NCI-H1105 treated with DMSO at 0.1 percent for 48 hours (cell line): ENCODE measurements around the gene MOCS2.

Experiments
- DNase-seq: peaks from one replicate; lab custom pipeline; 2025; lab: John Stamatoyannopoulos, UW

The MOCS2 gene

GRCh38 chr5:53092242-53092641 is 17.3 kb downstream of the MOCS2 start:
- DNase-seq, result no peak

- no peak for DNase-seq
Measured at GRCh38 chr5:53091289-53091688, 18.3 kb downstream of the MOCS2 start.

- DNase-seq, result no peak
Measured at GRCh38 chr5:53090229-53090628, 19.3 kb downstream of the MOCS2 start.

- no peak for DNase-seq
Measured at GRCh38 chr5:53089481-53089991, 20.0 kb downstream of the MOCS2 start.

GRCh38 chr5:53087621-53088121 is 21.9 kb downstream of the MOCS2 start:
- no peak for DNase-seq

GRCh38 chr5:53087171-53087570 is 22.4 kb downstream of the MOCS2 start:
- DNase-seq, result no peak

GRCh38 chr5:53084546-53085255 is 24.9 kb downstream of the MOCS2 start:
- no peak for DNase-seq

- no peak for DNase-seq
Measured at GRCh38 chr5:53083927-53084326, 25.6 kb downstream of the MOCS2 start.

- no peak for DNase-seq
Measured at GRCh38 chr5:53080271-53080670, 29.3 kb downstream of the MOCS2 start.

GRCh38 chr5:53076014-53076583 is 33.5 kb downstream of the MOCS2 start:
- DNase-seq, result no peak

- DNase-seq, result no peak
Measured at GRCh38 chr5:53073348-53073747, 36.2 kb downstream of the MOCS2 start.

GRCh38 chr5:53071738-53072137 is 37.8 kb downstream of the MOCS2 start:
- DNase-seq, result no peak

- DNase-seq, result no peak
Measured at GRCh38 chr5:53071298-53071697, 38.3 kb downstream of the MOCS2 start.

GRCh38 chr5:53069626-53070025 is 39.9 kb downstream of the MOCS2 start:
- no peak for DNase-seq

GRCh38 chr5:53068291-53068836 is 41.2 kb downstream of the MOCS2 start:
- DNase-seq, result no peak

- DNase-seq, result no peak
Measured at GRCh38 chr5:53067641-53068040, 41.9 kb downstream of the MOCS2 start.

- DNase-seq, result no peak
Measured at GRCh38 chr5:53066088-53066487, 43.5 kb downstream of the MOCS2 start.

- DNase-seq, result no peak
Measured at GRCh38 chr5:53063791-53064190, 45.8 kb downstream of the MOCS2 start.

- DNase-seq, result no peak
Measured at GRCh38 chr5:53063176-53063575, 46.4 kb downstream of the MOCS2 start.

- no peak for DNase-seq
Measured at GRCh38 chr5:53059281-53059680, 50.3 kb downstream of the MOCS2 start.

- DNase-seq, result no peak
Measured at GRCh38 chr5:53055365-53055764, 54.2 kb downstream of the MOCS2 start.

- DNase-seq, result no peak
Measured at GRCh38 chr5:53053364-53053763, 56.2 kb downstream of the MOCS2 start.

- DNase-seq, result no peak
Measured at GRCh38 chr5:53052499-53052898, 57.1 kb downstream of the MOCS2 start.
